Uterine smooth muscle cell (primary cell): Measurements from ENCODE around the gene FRY. TPM values are rescaled to one million over a fixed set of nuclear protein-coding genes. Genes with fewer than 3 reads are reported as not detected.

ENCODE experiments used
- total RNA-seq: library from RNA; depleted of rRNA; stranded (reverse); fragments of >200 nt; gene quantifications from 2 replicates; pipeline ENCODE4 v1.2.3, GENCODE V29; 2014

FRY gene
- 13.6 and 50.4 TPM in 2 replicates for total RNA-seq

DNA sequence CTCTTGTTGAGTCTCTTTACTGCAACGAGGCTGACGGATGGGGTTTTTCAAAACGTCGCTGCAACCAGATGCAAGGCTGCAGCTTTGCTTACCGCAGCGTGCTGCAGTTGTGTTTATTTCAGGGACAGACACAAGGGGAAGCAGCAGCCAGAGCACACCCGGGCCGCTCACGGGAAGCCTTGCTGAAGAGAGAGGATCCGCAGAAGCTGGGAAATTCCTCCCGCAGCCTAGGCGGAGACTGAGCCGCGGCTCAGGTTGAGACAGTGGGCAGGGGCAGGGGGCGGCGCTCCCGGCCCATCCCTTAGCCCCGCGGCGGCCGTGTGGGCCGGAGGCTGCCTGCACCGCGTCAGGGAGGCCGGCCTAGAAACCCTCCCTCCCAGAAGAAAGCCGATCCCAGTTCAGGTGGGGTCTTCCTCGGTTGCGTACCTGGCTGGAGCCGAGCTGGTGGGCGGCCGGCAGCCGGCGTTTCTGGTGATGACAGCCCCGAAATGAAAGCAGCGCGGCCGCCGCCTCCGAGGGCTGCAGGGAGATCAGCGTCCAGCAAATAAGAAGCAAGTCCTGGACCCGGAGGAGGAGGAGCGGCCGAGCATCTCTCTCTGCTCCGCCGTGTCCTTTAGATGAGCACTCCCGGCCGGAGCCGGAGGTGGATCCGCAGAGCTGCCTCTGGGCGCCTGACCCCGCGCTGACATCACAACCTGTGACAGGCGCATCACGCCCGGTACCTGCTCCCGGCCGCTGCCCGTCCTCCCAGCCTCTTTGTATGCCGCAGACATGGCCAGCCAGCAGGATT lies at the start of gene FRY:
Gene FRY, plus strand, starts transcription at position 750 of the 790 bp plus-strand sequence. Its CDS starts 22 bp downstream, at position 772.

DNA sequence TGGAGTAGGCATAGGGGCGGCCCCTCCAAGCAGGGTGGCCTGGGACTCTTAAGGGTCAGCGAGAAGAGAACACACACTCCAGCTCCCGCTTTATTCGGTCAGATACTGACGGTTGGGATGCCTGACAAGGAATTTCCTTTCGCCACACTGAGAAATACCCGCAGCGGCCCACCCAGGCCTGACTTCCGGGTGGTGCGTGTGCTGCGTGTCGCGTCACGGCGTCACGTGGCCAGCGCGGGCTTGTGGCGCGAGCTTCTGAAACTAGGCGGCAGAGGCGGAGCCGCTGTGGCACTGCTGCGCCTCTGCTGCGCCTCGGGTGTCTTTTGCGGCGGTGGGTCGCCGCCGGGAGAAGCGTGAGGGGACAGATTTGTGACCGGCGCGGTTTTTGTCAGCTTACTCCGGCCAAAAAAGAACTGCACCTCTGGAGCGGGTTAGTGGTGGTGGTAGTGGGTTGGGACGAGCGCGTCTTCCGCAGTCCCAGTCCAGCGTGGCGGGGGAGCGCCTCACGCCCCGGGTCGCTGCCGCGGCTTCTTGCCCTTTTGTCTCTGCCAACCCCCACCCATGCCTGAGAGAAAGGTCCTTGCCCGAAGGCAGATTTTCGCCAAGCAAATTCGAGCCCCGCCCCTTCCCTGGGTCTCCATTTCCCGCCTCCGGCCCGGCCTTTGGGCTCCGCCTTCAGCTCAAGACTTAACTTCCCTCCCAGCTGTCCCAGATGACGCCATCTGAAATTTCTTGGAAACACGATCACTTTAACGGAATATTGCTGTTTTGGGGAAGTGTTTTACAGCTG lies 283.9 kb downstream of the FRY start, which contains the start of the genes BRCA2 and ZAR1L:
Gene BRCA2, plus strand, starts transcription at position 271 of the 790 bp plus-strand sequence. CDS start 953 bp downstream, outside the sequence.
Gene ZAR1L, minus strand, starts transcription at position 126 of the 790 bp plus-strand sequence. CDS start 3,438 bp downstream, outside the sequence.

